Measurements from ENCODE around the gene SYT7.
A peak's percentile ranks its signal among the peaks of the same experiment; 100 is the strongest.

The SYT7 gene

GRCh38 chr11:61553373-61554171, 27.3 kb downstream of the SYT7 start:
- DNase-seq, result no peak

GRCh38 chr11:61552108-61552635, 28.7 kb downstream of the SYT7 start:
- no peak for DNase-seq

- no peak for DNase-seq
Measured at GRCh38 chr11:61551634-61552033, 29.2 kb downstream of the SYT7 start.

- no peak for DNase-seq
Measured at GRCh38 chr11:61550665-61551227, 30.1 kb downstream of the SYT7 start.

DNA sequence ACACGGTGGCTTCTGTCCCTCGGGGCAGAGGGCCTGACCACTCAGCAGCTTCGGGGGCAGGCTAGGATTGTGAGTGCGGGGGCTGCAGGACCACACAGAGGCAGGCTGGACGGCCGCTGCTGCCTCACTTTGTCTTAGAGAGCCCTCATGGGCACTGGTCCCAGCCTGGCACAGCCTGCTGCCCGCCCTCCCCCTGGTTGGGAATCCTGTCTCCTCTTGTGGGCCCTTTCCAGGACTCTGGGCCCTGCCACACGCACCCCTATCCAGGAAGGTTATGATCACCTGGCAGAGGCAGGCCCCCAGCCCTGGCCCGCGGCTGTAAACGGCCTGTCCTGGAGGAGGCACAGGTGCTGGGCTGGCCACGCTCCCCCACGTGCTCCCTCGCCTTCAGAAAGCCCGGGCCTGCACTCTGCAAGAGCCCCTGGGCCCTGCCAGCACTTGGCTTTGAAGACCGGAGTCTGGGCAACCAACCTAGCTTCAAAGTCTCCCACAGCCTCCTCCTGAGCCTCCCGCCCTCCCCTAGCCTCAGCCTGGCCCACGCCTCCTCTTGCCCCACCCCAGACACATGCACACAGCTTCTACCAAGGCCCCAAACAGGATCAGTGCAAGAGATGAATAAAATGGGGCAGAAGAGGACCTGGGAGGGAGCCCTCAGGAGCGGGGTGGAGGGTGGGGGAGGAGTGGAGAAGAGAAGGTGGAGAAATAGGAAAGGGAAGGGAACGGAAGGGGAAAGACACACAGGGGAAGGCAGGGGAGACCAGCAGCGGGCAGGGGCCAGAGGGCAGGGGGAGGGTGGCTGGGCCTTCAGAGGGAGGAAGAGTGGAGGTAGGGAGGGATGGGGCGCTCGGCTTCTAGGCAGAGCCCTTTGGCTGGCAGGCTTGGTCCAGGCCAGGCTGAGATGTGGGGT, 31.0 kb downstream of the SYT7 start:
- DNase-seq, result no peak

DNA sequence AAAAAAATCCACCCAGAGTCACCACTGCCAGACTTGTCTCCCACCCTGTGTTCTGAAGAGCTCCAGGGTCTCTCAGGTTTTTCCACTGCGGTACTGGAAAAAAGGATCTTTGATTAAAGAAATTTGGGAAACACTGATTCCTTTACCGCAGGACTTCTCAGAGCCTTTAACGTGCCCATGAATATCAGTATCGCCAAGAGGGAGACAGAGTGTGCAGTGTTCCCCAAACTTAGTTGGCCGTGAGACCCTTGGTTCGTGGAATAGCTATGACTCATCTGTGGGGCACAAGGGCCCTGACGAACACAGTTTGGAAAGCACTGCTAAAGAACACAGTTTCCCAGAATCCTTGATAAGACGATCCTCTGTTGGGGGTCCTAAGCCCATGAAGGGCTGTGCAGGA, 31.7 kb downstream of the SYT7 start:
- DNase-seq, result no peak

GRCh38 chr11:61547246-61547645, 33.6 kb downstream of the SYT7 start:
- DNase-seq, result no peak

- DNase-seq, result no peak
Measured at GRCh38 chr11:61546663-61547062, 34.2 kb downstream of the SYT7 start.

GRCh38 chr11:61545921-61546320, 35.0 kb downstream of the SYT7 start:
- DNase-seq, result no peak

- DNase-seq, result no peak
Measured at GRCh38 chr11:61545341-61545740, 35.5 kb downstream of the SYT7 start.

- DNase-seq, result no peak
Measured at GRCh38 chr11:61544466-61544865, 36.4 kb downstream of the SYT7 start.

DNA sequence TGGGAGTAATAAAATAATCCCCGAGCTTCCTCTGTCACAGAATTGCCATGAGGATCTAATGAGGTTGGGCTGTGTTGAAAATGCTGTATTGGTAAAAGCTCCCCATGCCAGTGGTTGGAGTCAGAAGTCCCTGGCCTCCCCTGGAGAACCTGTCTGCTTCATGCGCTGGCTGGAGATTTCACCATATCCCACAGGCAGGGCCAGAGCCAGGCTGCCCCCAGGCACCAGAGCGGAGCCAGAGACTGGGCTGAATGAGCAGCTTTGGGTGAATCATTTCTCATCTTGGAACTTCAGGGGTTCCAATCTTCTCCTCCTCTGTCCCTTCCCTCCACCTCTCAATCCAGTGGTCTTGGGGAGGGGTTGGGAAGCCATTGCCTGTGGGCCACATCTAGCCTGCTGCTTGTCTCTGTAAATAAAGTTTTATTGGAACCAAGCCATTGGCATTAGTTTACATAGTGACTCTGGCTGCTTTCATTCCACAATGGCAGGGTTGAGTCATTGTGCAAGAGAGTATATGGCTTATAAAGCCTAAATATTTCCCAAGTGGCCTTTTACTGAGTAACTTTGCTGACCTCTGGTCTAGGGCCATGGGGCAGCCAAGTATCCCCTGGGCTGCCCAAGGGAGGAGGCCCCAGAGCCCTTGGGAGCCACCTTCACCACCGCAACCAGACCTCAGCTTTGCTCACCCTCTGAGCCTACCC, 37.1 kb downstream of the SYT7 start:
- no peak for DNase-seq

GRCh38 chr11:61542705-61543104, 38.2 kb downstream of the SYT7 start:
- DNase-seq, result no peak

DNA sequence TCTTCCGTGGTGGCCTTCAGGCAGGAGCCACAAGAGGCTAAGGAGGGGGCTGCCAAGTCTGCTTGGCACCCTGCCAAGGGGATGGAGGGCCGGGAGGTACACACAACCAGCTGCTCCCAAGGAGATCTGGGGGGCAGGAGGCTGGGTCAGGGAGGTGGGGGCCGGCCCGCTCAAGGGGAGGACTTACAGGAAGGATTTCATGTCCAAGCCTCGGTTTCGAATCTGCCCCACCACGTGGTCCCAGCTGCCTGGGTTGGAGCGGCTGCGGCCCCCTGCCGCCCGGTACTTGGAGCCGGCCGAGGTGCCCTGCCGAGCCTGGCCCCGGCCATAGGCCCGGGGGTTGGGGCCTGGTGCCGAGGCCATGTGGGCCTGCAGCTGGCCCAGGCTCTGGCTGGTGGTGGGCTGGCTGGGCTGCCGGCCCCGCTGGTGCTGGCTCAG, 38.8 kb downstream of the SYT7 start:
- no peak for DNase-seq

- DNase-seq, result peak; percentile 53
Measured at GRCh38 chr11:61541598-61541997, 39.3 kb downstream of the SYT7 start.

- no peak for DNase-seq
Measured at GRCh38 chr11:61540528-61540927, 40.3 kb downstream of the SYT7 start.

GRCh38 chr11:61539831-61540357, 41.0 kb downstream of the SYT7 start:
- no peak for DNase-seq

GRCh38 chr11:61539006-61539405, 41.9 kb downstream of the SYT7 start:
- DNase-seq, result no peak

DNA sequence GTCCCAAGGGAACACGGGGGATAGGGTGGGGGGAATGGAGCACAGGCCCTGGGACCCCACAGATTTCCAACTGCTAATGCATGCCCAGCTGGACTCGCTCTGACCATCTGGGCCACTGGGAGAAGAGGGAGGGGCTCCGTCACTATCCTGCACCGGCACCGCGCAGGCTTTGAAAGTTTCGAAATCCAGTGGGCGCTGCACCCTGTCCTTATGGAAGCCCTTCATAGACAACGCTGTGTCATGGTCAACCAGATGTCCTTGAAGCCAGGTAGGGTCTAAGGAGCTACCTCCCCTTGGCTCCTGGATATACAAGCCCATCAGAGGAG, 42.3 kb downstream of the SYT7 start:
- no peak for DNase-seq

DNA sequence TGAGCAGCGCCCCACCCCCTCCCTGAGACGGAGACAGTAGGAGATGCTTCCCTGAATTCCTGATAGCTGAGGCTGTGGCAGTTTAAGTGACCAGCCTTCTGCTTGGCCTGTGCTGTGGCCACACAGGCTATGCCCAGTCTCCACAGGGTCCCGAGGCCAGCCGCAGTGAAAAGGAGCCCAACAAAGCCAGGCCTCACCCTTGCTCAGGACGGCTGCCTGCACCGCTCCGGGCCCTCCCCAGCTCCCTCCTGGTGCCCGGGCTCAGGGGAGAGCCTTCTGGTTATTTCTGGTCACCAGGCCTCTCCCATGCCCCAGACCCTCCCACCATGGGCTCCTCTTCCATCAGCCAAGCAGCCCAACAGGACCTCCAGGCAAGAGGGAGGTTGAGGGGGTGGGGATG, 43.5 kb downstream of the SYT7 start:
- DNase-seq, result no peak

DNA sequence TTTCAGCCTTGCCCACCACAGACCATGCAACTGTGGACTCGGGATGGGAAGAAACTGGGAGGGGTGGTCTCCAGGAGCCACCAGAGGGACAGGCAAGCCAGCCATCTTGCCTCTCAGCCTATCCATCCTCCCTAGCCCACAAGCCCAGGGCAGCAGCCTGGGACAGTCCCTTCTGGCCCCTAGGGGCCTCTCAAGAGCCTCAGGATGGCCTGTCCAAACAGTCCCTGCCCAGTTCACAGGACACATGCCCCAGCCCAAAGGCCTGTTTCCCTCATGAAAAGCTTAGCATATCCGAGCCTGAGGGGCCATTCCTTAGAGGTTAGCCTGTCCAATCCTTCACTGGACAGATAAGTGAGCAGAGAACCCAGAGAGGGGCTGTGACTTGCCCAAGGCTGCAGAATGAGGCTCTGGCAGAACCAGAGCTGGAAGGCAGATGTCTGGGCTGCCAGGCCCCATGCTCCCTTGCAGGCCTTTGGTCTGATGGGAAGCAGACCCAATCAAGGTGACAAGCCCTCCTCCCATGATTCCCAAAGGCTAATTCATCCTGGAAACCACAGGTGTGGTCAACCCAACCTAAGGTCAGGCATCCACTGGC, 44.1 kb downstream of the SYT7 start:
- no peak for DNase-seq

GRCh38 chr11:61535998-61536675, 44.7 kb downstream of the SYT7 start:
- no peak for DNase-seq
